ACHN (cell line): ENCODE measurements around the gene CEP112.
"Not testable (repeated sequence)": the region's sequence is repeated elsewhere in the genome, so short reads cannot be mapped to it uniquely, and the experiment has no call there.

Experiments used
- DNase-seq: peaks from one replicate; pipeline ENCODE4 v3.0.0-alpha.2; 2015
- in situ Hi-C: cut with HindIII; loops from 2 replicates; pipeline ENCODE4 v1.10.0; 2017; ENCODE audit warnings: low sequenced_read_pairs, low pct_ligation_motif_present, low pct_unique_long_range_greater_than_20kb

The CEP112 gene

GRCh38 chr17:65707780-65708179 lies 484.2 kb downstream of the CEP112 start:
- DNase-seq = no peak
- in situ Hi-C loops = no loop called here

DNA sequence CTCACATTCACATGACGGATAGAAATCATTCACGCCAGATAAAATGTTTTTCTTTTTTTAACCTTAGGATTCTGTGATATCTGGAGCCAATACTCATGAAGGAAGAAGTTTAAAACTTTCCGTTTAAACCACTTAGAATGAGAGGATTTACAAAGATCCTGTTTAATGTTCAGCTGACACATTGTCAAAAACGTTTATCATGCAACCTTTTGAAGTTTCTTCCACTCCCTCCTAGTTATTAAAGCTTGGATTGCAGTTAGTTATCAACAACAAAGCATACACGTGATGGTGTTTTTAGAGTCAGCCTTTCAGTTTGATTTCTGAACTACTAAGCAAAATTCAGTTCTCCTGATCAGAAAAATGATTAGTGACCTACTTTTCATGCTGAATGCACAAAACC lies 487.2 kb downstream of the CEP112 start:
- in situ Hi-C loops = no loop called here
- no peak for DNase-seq

- no peak for DNase-seq
- in situ Hi-C loops = no loop called here
These were observed 488.0 kb downstream of the CEP112 start for GRCh38 chr17:65703891-65704290.

- in situ Hi-C loops = no loop called here
- no peak for DNase-seq
These were observed 492.5 kb downstream of the CEP112 start for GRCh38 chr17:65699459-65699858.

DNA sequence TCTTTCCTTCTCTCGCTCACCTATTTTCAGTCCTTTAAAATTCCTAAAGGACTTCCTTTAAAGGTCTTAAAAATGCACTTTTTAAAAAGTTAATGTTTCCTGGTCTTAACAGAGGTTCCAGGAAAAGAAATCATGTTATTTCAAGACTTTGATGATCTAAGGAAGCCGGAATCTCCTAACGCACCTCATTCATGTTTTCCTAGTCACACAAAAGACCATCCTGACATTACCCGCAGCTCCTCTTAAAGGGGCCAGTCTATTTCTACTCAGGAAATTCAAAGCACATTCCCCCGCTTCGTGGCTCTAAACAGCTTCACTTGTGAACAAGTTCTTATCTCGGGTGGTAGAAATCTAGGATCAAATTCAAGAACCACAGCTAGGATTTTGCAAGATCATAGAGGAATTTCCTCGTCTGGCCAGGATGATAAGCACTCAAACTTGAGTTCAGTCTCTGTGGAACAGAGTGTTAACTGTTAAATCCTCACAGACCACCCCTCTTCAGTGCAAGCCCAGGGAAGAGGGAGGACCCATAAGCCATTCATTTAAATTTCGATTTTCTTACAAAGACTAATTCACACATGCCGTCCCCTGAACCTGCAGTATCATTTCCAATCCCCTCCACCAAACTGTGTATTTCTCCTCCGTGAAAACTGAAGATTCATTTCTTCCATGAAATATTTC lies 493.4 kb downstream of the CEP112 start:
- DNase-seq = peak; percentile 84
- in situ Hi-C loops = no loop called here

- peak; percentile 12 for DNase-seq
- in situ Hi-C loops = no loop called here
These were observed 494.3 kb downstream of the CEP112 start for GRCh38 chr17:65697661-65698060.

- in situ Hi-C loops = no loop called here
- peak; percentile 50 for DNase-seq
These were observed 495.1 kb downstream of the CEP112 start for GRCh38 chr17:65696739-65697394.

DNA sequence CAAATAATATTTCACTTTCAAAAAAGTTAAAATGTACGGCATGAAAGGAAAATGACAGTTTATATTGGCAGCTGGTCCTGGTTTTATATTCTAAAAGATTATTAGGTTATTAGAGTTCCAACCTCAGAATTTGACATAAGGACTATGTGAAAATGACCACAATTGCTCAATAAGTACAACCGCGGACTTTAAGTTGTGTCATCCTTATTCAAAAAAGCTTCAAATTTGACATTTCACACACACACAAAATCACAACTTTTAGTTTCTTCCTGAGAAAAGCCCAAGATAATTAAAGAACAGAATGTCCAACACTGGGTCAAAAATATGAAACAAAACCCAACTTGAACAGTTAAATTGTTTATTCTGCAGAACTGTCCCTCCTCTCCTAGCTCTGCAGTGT lies 497.3 kb downstream of the CEP112 start:
- in situ Hi-C loops = no loop called here
- no peak for DNase-seq

GRCh38 chr17:65690626-65691310 lies 501.2 kb downstream of the CEP112 start:
- in situ Hi-C loops = no loop called here

GRCh38 chr17:65688307-65688706 lies 503.6 kb downstream of the CEP112 start:
- in situ Hi-C loops = no loop called here
- no peak for DNase-seq

More at GRCh38 chr17:65690626-65691310, 501.2 kb downstream of the CEP112 start:
- DNase-seq = no peak

DNA sequence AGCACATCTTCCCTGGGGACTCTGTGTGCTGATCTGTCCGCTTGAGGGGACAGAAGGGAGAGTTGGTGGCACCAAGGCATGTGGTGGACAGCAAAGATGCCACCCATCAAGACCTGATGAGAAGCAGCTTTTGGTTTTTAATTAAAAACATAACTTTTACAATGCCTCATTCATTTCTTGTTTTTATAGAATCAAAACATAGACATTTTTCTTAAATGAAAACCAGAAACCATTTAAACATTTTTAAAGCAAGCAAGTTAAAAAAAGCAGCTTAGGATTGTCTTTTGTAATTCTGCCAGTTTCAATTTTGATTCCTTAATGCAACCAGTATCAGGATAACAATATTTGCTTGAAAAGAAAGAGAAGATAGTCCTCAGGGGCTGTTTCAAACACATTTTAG lies 506.8 kb downstream of the CEP112 start:
- no peak for DNase-seq
- in situ Hi-C loops = no loop called here

GRCh38 chr17:65684631-65685030 lies 507.3 kb downstream of the CEP112 start:
- in situ Hi-C loops = no loop called here
- DNase-seq = no peak

- DNase-seq = no peak
- in situ Hi-C loops = no loop called here
These were observed 508.5 kb downstream of the CEP112 start for GRCh38 chr17:65683428-65683827.

- DNase-seq, in situ Hi-C loops: not testable (repeated sequence)
These were observed 510.2 kb downstream of the CEP112 start for GRCh38 chr17:65681763-65682162.

DNA sequence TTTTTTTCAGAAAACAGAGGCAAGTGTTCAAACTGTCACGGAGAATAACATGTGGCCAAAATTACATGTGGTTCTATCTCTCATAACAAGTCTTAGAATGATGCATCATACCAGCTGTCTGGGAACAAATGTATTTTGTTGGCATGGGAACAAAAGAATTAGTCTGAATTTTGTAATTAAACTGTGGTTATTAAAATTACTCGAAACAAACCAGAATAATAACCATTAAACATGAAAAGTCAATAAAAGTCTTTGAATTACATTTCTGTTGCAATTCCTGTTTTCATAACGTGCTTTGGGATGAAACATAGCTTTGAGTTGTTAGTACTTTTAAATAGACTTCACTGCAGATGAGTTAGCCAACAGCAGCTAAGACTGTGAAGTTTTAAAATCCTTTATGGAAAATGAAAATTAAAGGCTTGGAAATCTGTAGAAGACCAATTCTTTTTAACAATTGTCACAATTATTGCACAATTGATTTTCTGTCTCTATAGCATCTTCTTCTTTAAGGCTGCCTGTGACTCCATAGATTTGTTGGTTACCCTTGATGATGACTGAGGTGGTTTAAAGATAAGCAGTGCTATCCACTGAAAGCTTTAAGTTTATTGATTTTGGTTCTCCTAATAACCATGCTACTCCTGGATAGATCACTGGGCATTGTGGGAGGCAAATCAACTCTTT lies 512.6 kb downstream of the CEP112 start:
- DNase-seq = no peak
- in situ Hi-C loops = no loop called here

GRCh38 chr17:65678546-65678945 lies 513.4 kb downstream of the CEP112 start:
- in situ Hi-C loops = no loop called here
- DNase-seq = no peak

DNA sequence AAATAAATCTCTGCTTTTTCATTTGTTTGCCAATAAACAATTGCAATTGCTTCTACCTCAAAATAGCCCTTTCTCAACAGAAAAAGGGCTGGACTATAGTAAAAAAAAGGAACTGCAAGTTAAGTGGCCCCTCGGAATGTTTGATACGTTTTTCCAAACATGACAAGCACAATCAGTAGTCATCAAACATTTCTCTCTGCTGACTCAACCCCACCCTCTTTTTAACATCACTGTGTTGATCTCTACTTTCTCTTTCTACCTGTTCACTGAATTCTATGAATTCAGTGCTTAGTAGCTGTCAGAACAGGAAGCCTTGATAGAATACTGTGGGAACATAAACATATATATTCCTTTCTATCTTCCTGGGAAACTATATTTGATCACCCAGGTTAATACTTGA lies 514.0 kb downstream of the CEP112 start:
- in situ Hi-C loops = no loop called here
- DNase-seq = no peak

DNA sequence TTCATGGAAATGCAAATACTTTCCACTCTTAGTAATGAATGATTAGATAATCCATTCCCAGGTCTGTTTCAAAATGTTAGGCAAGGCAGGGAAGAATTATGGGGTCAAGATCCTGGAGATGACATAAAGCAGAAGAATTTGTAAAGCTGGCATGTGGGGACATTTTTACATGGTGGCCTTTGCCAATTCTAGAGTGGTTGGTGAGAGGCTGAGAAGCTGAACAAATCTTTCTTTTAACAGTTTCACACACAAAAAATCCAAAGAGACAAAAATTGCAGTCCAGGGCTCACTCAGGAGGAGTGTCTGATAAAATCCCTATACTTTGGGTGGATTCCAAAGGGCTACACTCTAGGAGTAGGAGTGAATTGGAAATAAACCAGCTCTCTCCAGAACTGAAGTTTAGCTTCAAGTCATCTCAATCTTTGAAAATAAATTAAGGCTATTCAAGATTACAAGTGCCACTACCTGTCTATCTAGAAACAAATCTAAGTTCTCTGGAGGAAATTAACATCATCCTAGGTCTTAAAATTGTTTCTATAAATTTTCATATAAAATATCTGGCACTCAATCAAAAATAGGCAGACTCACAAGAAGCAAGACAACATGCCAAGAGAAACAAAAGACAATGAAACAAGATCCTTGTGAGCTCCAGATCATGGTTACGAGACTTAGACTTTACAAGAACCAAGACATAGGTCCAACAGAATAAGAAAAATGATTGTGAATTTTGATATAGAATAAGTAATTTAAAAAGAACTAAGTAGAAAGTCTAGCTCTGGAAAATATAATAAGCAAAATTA lies 517.5 kb downstream of the CEP112 start:
- in situ Hi-C loops = no loop called here
- no peak for DNase-seq
